Measurements from ENCODE around the gene RAB11A. TPM values are rescaled to one million over a fixed set of nuclear protein-coding genes. Genes with fewer than 3 reads are reported as not detected.
A peak's percentile ranks its signal among the peaks of the same experiment; 100 is the strongest.

The RAB11A gene
- total RNA-seq, 1 donor from 2014 or later: 295 TPM

- TF ChIP-seq, protein P1, sequence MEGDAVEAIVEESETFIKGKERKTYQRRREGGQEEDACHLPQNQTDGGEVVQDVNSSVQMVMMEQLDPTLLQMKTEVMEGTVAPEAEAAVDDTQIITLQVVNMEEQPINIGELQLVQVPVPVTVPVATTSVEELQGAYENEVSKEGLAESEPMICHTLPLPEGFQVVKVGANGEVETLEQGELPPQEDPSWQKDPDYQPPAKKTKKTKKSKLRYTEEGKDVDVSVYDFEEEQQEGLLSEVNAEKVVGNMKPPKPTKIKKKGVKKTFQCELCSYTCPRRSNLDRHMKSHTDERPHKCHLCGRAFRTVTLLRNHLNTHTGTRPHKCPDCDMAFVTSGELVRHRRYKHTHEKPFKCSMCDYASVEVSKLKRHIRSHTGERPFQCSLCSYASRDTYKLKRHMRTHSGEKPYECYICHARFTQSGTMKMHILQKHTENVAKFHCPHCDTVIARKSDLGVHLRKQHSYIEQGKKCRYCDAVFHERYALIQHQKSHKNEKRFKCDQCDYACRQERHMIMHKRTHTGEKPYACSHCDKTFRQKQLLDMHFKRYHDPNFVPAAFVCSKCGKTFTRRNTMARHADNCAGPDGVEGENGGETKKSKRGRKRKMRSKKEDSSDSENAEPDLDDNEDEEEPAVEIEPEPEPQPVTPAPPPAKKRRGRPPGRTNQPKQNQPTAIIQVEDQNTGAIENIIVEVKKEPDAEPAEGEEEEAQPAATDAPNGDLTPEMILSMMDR (IDR thresholded peaks at IDR 0.05; ENCODE audit: insufficient read depth, low read length, poor library complexity, severe bottlenecking): no peak
- DNase-seq (ENCODE audit: low read depth): no peak
- H3K4me3 ChIP-seq (ENCODE audit: low read depth, low read length): no peak overlapping the region
Measured at GRCh38 chr15:65926899-65927298, 57.6 kb downstream of the RAB11A start.

GRCh38 chr15:65927545-65927944, 58.3 kb downstream of the RAB11A start:
- TF ChIP-seq, protein P1 (IDR thresholded peaks at IDR 0.05; ENCODE audit: insufficient read depth, low read length, poor library complexity, severe bottlenecking): peak; percentile 23
- H3K36me3 ChIP-seq (ENCODE audit: control insufficient read depth, insufficient read depth, low read length): no peaks in the 10 kb centered on the region
- H3K4me3 ChIP-seq (ENCODE audit: low read depth, low read length): no peak overlapping the region
- H3K27me3 ChIP-seq (ENCODE audit: control insufficient read depth, insufficient read depth, low read length): no peaks in the 10 kb centered on the region
- no peak for DNase-seq (ENCODE audit: low read depth)

More at GRCh38 chr15:65926899-65927298, 57.6 kb downstream of the RAB11A start:
- H3K36me3 ChIP-seq (ENCODE audit: control insufficient read depth, insufficient read depth, low read length): no peaks in the 10 kb centered on the region
- no peaks in the 10 kb centered on the region for H3K27me3 ChIP-seq (ENCODE audit: control insufficient read depth, insufficient read depth, low read length)

GRCh38 chr15:65929573-65929972, 60.3 kb downstream of the RAB11A start:
- no peak for DNase-seq (ENCODE audit: low read depth)
- Histone ChIP-seq H3K4me3 (ENCODE audit: low read depth, low read length) (no peak overlapping the region), H3K27me3 (ENCODE audit: control insufficient read depth, insufficient read depth, low read length) (no peaks in the 10 kb centered on the region), H3K36me3 (ENCODE audit: control insufficient read depth, insufficient read depth, low read length) (no peaks in the 10 kb centered on the region)
- TF ChIP-seq, protein P1 (IDR thresholded peaks at IDR 0.05; ENCODE audit: insufficient read depth, low read length, poor library complexity, severe bottlenecking): no peak

DNA sequence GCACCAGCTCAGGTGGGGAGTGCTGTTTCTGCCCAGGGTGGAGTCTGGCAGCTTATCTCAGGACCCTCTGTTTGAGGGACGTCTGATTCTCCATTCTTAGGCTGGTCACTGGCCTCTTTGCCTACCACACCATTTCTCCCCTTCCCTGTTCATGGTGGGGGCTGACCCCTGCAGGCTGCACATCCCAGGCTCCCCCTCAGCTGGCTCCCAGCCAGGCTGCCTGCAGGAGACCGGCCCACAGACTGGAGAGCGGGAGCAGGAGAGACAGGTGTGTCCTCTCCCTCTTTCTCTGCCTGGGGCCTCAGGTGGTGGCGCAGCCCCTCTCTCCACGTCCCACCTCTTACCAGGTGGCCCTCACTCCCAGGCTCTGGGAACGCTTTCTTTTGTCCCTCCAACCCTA, 60.8 kb downstream of the RAB11A start:
- Histone ChIP-seq H3K4me3 (ENCODE audit: low read depth, low read length) (no peak overlapping the region), H3K27me3 (ENCODE audit: control insufficient read depth, insufficient read depth, low read length) (no peaks in the 10 kb centered on the region), H3K36me3 (ENCODE audit: control insufficient read depth, insufficient read depth, low read length) (no peaks in the 10 kb centered on the region)
- no peak for DNase-seq (ENCODE audit: low read depth)
- TF ChIP-seq, protein P1 (IDR thresholded peaks at IDR 0.05; ENCODE audit: insufficient read depth, low read length, poor library complexity, severe bottlenecking): no peak

DNA sequence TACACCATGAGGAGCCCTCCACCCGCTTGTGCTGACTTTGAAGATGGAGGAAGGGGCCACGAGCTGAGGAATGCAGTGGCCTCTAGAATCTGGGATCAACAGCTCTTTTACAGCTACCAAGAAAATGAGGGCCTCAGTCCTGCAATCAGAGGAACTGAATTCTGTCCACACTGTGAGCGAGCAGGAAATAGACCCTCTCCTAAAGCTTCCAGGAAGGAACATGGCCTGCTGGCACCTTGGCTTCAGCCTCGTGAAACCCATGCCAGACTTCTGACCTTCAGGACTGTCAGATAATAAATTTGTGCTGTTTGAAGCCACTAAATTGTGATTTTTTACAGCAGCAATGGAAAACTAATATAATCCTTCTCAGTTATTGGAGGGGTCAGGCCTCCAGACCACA, 61.9 kb downstream of the RAB11A start:
- no peak for DNase-seq (ENCODE audit: low read depth)
- no peak overlapping the region for H3K4me3 ChIP-seq (ENCODE audit: low read depth, low read length)
- H3K27me3 ChIP-seq (ENCODE audit: control insufficient read depth, insufficient read depth, low read length): no peaks in the 10 kb centered on the region
- TF ChIP-seq, protein P1 (IDR thresholded peaks at IDR 0.05; ENCODE audit: insufficient read depth, low read length, poor library complexity, severe bottlenecking): no peak
- no peaks in the 10 kb centered on the region for H3K36me3 ChIP-seq (ENCODE audit: control insufficient read depth, insufficient read depth, low read length)

- H3K4me3 ChIP-seq (ENCODE audit: low read depth, low read length): no peak overlapping the region
- no peaks in the 10 kb centered on the region for H3K36me3 ChIP-seq (ENCODE audit: control insufficient read depth, insufficient read depth, low read length)
- no peaks in the 10 kb centered on the region for H3K27me3 ChIP-seq (ENCODE audit: control insufficient read depth, insufficient read depth, low read length)
- DNase-seq (ENCODE audit: low read depth): no peak
- TF ChIP-seq, protein P1 (IDR thresholded peaks at IDR 0.05; ENCODE audit: insufficient read depth, low read length, poor library complexity, severe bottlenecking): no peak
Measured at GRCh38 chr15:65935391-65935790, 66.1 kb downstream of the RAB11A start.
